GM18508 (cell line): ENCODE results near the gene MORN5.

ENCODE experiments used
- ATAC-seq: cut with Tn5 transposase; IDR thresholded peaks from one replicate; pipeline ENCODE4 v1.9.1; 2021; ENCODE audit warnings: moderate number of reproducible peaks; ENCODE audit not compliant: insufficient read depth, unreplicated experiment

The MORN5 gene

GRCh38 chr9:122226142-122226757 lies 66.5 kb downstream of the MORN5 start:
- no peak for ATAC-seq

DNA sequence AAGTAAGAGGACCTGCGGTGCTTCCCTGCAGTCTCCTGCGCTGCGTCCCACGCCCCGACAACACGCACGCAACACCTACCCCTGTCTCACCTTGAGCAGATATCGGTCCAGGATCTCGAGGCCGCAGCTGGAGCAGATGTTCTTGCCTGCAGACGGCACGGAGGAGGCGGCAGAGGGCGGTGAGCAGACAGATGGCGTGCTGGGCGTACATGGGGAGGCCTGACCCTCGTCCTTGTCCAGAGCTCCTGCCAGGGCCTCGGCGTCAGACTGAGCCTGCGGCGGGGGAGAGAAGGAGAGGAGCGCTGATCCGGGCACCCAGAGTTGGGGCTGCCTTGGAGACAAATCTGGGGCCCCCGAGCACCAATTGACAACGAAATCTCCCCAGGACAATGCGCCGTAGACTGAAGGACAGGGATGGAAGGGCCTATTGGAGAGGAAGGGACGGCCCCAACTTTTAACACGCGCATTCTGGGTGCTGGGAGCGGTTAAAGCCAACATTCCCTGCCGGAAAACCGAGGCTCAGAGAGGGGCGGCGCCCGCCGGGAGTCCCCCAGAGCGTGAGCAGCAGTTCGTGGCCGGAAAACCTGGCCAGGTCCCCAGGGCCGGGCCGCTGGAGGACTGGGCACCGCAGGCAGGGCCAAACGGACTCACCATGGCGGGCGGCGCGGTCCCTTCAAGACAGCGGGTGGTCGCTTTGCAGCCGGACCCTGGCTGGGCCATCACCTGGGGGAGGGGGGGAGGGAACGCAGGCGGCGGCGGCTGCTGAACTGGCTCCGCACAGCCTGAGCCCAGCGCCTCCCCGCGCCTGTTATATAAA lies 67.3 kb downstream of the MORN5 start:
- no peak for ATAC-seq

GRCh38 chr9:122227575-122227900 lies 67.8 kb downstream of the MORN5 start:
- no peak for ATAC-seq

GRCh38 chr9:122228191-122228567 lies 68.5 kb downstream of the MORN5 start:
- no peak for ATAC-seq

DNA sequence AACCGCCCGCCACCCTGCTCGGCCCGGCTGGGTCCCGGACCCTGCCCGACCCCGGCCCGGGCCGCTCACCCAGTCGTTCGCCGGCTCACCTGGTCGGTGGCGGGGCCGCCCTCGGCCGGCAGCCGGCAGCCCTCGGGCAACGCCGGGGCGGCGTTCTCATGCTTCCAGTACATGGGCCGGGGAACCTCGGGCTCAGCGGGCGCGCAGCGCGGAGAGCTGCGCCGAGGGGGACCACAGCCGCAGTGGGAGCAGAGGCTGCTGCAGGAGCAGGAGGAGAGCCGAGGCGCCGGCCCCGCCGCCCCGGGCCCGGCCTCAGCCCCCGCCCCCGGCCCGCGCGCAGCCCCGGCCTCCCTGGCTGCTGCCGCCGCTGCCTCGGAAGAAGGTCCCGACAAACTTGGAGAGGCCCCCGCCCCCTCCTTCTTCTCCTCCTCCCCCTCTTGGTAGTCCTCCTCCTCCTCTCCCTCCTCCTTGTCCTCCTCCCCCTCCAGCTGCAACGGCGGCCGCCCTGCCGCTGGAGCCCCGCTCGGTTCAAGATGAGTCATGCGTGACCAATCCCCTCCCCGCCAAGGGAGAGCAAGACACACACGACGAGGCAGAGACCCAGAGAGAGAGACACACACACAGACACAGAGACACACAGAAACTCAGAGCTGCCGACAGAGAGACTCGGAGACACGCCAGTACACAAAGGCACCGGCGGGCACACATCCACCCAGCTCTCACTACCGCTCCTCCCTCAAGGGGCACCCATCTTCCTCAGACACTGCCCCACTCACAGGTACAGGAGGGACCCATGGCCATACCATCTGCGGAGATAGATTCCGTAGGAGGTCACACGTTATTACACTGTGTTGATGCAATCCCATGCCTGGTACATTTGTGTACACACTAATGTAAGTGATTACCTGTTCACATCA lies 69.1 kb downstream of the MORN5 start, which contains the start of gene LHX6:
TSS of gene LHX6 (minus strand) at position 390 of the 917 bp plus-strand sequence. CDS start at position 173, 217 bp downstream.
- ATAC-seq, result no peak

GRCh38 chr9:122229485-122229837 lies 69.8 kb downstream of the MORN5 start:
- no peak for ATAC-seq

DNA sequence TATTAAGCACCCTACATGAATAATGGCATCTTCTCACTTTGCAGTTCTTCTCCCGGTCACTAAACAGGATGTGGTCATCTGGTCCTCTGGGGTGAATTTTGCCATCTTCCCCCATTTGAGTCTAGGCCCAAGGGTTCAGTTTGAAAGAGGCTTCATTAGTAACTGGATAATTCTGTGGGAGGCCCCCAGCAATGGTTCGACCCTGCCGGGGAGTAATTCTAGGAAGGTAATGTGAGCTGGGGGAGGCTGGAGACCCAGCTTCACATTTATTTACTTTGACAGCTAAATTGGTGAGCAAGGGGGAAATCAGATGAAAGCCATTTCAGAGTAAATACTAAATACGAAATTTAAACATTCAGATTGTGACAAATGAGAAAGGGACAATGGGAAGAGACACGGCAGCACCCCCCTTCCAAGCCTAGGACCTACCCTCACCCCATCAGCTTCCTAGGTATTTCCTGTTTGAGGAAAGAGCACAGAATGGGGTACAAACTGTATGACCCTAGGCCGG lies 73.1 kb downstream of the MORN5 start:
- ATAC-seq, result no peak

DNA sequence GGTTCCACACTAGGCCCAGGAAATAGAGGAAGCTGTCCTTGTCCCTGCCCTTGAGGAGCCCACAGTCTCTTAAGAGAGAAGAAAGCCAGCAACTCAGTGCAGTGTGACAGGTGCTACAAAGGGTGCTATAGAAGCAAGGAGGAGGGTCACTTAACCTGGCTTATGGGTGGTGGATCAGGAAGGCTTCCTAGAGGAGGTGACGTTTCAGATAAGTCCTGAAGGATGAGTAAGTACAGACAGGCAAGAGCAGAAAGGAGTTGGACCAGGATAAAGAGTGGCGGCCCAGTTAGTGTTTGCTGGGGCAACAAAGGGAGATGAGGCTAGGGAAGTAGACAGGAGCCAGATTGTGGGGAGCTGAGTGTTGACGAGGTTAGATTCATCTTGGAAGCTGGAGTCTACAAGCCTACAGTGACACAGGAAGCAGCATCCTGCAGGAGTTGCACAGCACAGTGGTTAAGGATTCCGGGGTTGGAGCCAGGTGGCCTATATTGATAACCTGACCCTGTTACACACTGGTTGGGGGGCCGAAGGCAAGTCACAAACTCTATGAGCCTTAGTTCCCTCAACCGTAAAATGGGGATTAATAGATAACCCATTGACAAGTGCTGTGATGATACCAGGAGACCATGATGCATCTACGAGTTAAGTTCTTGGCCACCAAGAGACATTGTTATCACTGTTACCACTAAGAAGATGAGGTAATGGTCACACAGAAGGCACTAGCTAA lies 74.5 kb downstream of the MORN5 start:
- ATAC-seq, result no peak

GRCh38 chr9:122236681-122237080 lies 77.0 kb downstream of the MORN5 start:
- ATAC-seq, result no peak

DNA sequence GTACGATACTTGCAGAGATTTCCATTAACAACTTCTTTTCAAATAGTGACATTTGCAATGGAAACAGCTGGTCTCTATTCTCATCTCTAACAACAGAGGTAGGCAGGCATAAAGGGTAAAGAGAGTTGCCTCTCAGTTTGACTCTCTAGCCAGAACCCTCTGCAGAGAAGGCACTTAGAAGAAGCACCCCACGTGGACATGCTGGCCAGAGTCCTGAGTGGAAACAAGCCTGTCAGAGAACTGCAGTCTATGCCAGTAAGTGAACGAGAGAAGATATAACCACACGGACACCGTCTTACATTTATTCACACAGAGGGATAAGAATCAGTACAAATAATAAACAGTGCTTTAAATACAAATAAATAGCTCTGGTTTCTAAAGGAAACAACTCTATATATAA lies 80.0 kb downstream of the MORN5 start:
- no peak for ATAC-seq

DNA sequence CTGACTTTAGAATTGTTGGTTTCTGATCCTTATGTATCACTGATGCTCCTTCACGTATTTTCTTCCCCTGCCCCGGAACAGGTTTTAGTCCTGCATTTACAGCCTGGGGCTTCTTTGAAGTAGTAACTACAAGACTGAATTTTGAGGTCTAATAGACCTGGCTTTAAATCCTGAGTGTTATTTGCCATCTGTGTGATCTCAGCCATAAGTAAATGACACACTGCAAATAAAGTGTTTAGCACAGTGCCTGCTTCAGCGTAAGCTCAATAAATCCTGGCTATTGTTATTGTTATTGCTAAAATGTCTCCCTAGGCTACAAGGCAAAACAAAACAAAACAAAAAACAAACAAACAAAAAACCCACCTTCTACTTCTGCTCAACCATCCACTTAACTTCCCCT lies 84.6 kb downstream of the MORN5 start:
- no peak for ATAC-seq

GRCh38 chr9:122246666-122247065 lies 87.0 kb downstream of the MORN5 start:
- no peak for ATAC-seq

GRCh38 chr9:122248448-122248865 lies 88.7 kb downstream of the MORN5 start:
- no peak for ATAC-seq
